Endothelial cell of umbilical vein (primary cell): ENCODE measurements around the gene DUSP19. TPM values are rescaled to one million over a fixed set of nuclear protein-coding genes. Genes with fewer than 3 reads are reported as not detected.

Experiments
- BruUV-seq: library from RNA; stranded (reverse); fragments of 400-500 nt; replicated peaks from 2 replicates; lab custom pipeline; 2021; lab: Mats Ljungman, UMichigan
- CTCF ChIA-PET: fragments of 300-600, 350-600 bp; sonication (Branson Sonifier 250); formaldehyde crosslinking; loops from one replicate; lab custom pipeline; 2021; ENCODE audit warnings: antibody characterized with exemption, inconsistent platforms; lab: Charles Lee
- POLR2A ChIA-PET: fragments of 300-600, 350-600 bp; sonication (Branson Sonifier 250); formaldehyde crosslinking; loops from one replicate; lab custom pipeline; 2021; ENCODE audit warnings: antibody characterized with exemption, inconsistent platforms; lab: Charles Lee
- DNase-seq: peaks from one replicate; pipeline ENCODE4 v3.0.0-alpha.2; 2011; ENCODE audit warnings: low read depth, low spot score
- FAIRE-seq: peaks from 2 replicates; lab custom pipeline; 2011; peaks lifted over from hg19 to GRCh38; lab: Jason Lieb, UNC
- H2AFZ ChIP-seq: 2 replicates; pipeline ENCODE4 v1.6.0; 2012; ENCODE audit warnings: low read depth, low read length, control low read depth, inconsistent platforms
- H3K27ac ChIP-seq: 2 replicates; pipeline ENCODE4 v1.5.1; 2011; ENCODE audit warnings: low read depth, mild to moderate bottlenecking, control low read depth, low read length, moderate library complexity; ENCODE audit not compliant: insufficient read depth
- H3K27me3 ChIP-seq, 2 experiments: 2 replicates each; pipeline versions ENCODE4 v1.6.0 to v1.6.1; 2011; ENCODE audit warnings: low read length in 2 of 2, mixed read lengths in 1 of 2; ENCODE audit not compliant: control insufficient read depth in 2 of 2, insufficient read depth in 2 of 2
- H3K36me3 ChIP-seq, 2 experiments: 2 replicates in 1 of 2; 3 replicates in 1 of 2; pipeline ENCODE4 v1.5.1; 2011; ENCODE audit warnings: low read length in 2 of 2, mild to moderate bottlenecking in 1 of 2, moderate library complexity in 1 of 2; ENCODE audit not compliant: control insufficient read depth in 2 of 2, insufficient read depth in 2 of 2; ENCODE audit errors: extremely low read depth in 1 of 2
- H3K4me1 ChIP-seq: 3 replicates; pipeline ENCODE4 v1.5.1; 2011; ENCODE audit warnings: mild to moderate bottlenecking, low read length; ENCODE audit not compliant: control insufficient read depth, insufficient read depth; ENCODE audit errors: extremely low read depth
- H3K4me2 ChIP-seq: 2 replicates; pipeline ENCODE4 v1.6.1; 2011; ENCODE audit warnings: low read length, control low read depth, mixed read lengths; ENCODE audit not compliant: insufficient read depth
- H3K4me3 ChIP-seq, 3 experiments: fragments of 200-600 bp in 1 of 3; sonication (generic), shearing (Covaris generic) in 1 of 3; replicated peaks in 1 of 3; 2 replicates each; pipeline ENCODE4 v1.5.1; 2011 to 2016; ENCODE audit warnings: control low read depth in 3 of 3, low read length in 3 of 3, mild to moderate bottlenecking in 2 of 3, inconsistent platforms in 1 of 3, low read depth in 1 of 3, moderate library complexity in 1 of 3; ENCODE audit not compliant: insufficient read depth in 1 of 3
- H3K79me2 ChIP-seq: 2 replicates; pipeline ENCODE4 v1.6.0; 2012; ENCODE audit warnings: low read length, inconsistent platforms; ENCODE audit not compliant: control insufficient read depth, insufficient read depth
- H3K9ac ChIP-seq: replicated peaks from 2 replicates; pipeline ENCODE3; 2011; ENCODE audit warnings: low read length, control low read depth; ENCODE audit not compliant: insufficient read depth; ENCODE audit errors: extremely low read depth
- H3K9me1 ChIP-seq: replicated peaks from 3 replicates; pipeline ENCODE4 v1.6.0; 2011; ENCODE audit warnings: mild to moderate bottlenecking, low read length; ENCODE audit not compliant: control insufficient read depth, insufficient read depth; ENCODE audit errors: extremely low read depth
- H3K9me3 ChIP-seq: replicated peaks from 2 replicates; pipeline ENCODE4 v1.5.1; 2012; ENCODE audit warnings: low read length, inconsistent platforms; ENCODE audit not compliant: control insufficient read depth, insufficient read depth
- H4K20me1 ChIP-seq: replicated peaks from 2 replicates; pipeline ENCODE3; 2011; ENCODE audit warnings: mild to moderate bottlenecking, low read length; ENCODE audit not compliant: control insufficient read depth, insufficient read depth; ENCODE audit errors: extremely low read depth
- CTCF ChIP-seq, 2 donors: IDR thresholded peaks; 1 replicate in 1 of 2; 2 replicates in 1 of 2; pipeline ENCODE4 v1.5.1; 2011; ENCODE audit warnings: low read length in 2 of 2, mild to moderate bottlenecking in 2 of 2, moderate library complexity in 2 of 2, control low read depth in 1 of 2, inconsistent platforms in 1 of 2, low read depth in 1 of 2; ENCODE audit not compliant: insufficient read depth in 1 of 2; ENCODE audit errors: extremely low read depth in 1 of 2
- EZH2 ChIP-seq: IDR thresholded peaks from 2 replicates; pipeline ENCODE4 v1.6.1; 2012; ENCODE audit warnings: borderline replicate concordance, low read depth, mild to moderate bottlenecking, moderate library complexity, low read length, inconsistent platforms; ENCODE audit not compliant: severe bottlenecking
- FOS ChIP-seq: IDR thresholded peaks from 2 replicates; pipeline ENCODE4 v1.6.1; 2011; ENCODE audit warnings: mild to moderate bottlenecking, low read length, moderate library complexity, borderline replicate concordance; ENCODE audit not compliant: insufficient read depth
- GATA2 ChIP-seq: IDR thresholded peaks from 2 replicates; pipeline ENCODE4 v1.7.0; 2011; ENCODE audit warnings: low read depth, mild to moderate bottlenecking, moderate library complexity, mixed read lengths, low read length; ENCODE audit not compliant: insufficient read length, insufficient read depth
- JUN ChIP-seq: IDR thresholded peaks from 2 replicates; pipeline ENCODE4 v1.6.1; 2011; ENCODE audit warnings: borderline replicate concordance, low read depth; ENCODE audit not compliant: insufficient read length, insufficient read depth
- MYC ChIP-seq: IDR thresholded peaks from one replicate; pipeline ENCODE4 v1.6.1; 2011; ENCODE audit warnings: mild to moderate bottlenecking, low read depth, low read length
- POLR2A ChIP-seq: IDR thresholded peaks from 2 replicates; pipeline ENCODE4 v1.6.1; 2012; ENCODE audit warnings: low read depth, mild to moderate bottlenecking, control low read depth, low read length
- POLR2AphosphoS5 ChIP-seq: IDR thresholded peaks from 2 replicates; pipeline ENCODE4 v1.6.1; 2012; ENCODE audit warnings: low read depth, mild to moderate bottlenecking, control low read depth, low read length, moderate library complexity; ENCODE audit not compliant: insufficient read depth
- dilution Hi-C: fragments of 300-500 bp; cut with MboI; formaldehyde crosslinking; loops from one replicate; pipeline ENCODE4 v1.15.0; 2019; ENCODE audit warnings: low sequenced_read_pairs; ENCODE audit not compliant: extremely low pct_ligation_motif_present
- intact Hi-C: fragments of 100-400 bp; cut with micrococcal nuclease; formaldehyde crosslinking; loops from one replicate; pipeline ENCODE4 v1.10.0; 2022
- polyA plus RNA-seq, 4 experiments: library from polyadenylated mRNA; depleted of rRNA in 3 of 4; stranded (reverse) in 3 of 4; unstranded in 1 of 4; fragments of >200 nt; gene quantifications; 2 replicates each; pipeline versions ENCODE4 v1.2.1 to v1.2.3, GENCODE V29; 2011 to 2012; ENCODE audit warnings: missing spikeins in 1 of 4
- total RNA-seq: library from RNA; stranded (reverse); gene quantifications from 2 replicates; pipeline ENCODE4 v1.2.3, GENCODE V29; 2021
- TF ChIP-seq, protein P1 (sequence below): IDR thresholded peaks from 2 replicates; pipeline ENCODE4 v1.6.1; 2011; ENCODE audit not compliant: insufficient read depth, insufficient read length

Gene DUSP19
- total and polyA plus RNA-seq, 2 donors (not counting 3 experiments of a cell fraction or from before 2014, with no cell fraction given) = 0.69 to 1.9 TPM

DNA sequence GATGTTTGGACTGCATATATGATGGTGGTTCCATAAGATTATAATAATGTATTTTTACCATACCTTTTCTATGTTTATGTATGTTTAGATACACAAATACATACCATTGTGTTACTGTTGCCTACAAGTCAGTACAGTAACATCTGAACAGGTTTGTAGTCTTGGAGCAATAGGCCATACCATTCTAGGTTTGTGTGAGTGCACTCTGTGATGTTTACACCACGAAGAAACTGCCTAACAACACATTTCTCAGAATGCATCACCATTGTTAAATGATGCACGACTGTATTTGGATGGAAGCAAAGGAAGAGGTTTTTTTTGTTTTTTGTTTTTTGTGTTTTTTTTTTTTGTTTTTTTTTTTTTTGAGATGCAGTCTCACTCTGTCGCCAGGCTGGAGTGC is 9.5 kb downstream of the DUSP19 start:
- Histone ChIP-seq H3K9me1 (no peaks in the 10 kb centered on the region), H2AFZ (no peak overlapping the region), H3K4me3 (no peak overlapping the region), H3K9ac (no peak overlapping the region), H3K27ac (no peak overlapping the region), H3K4me1 (no peaks in the 10 kb centered on the region), H4K20me1 (no peaks in the 10 kb centered on the region), H3K27me3 (no peaks in the 10 kb centered on the region), H3K36me3 (no peaks in the 10 kb centered on the region), H3K4me2 (no peak overlapping the region), H3K79me2 (no peaks in the 10 kb centered on the region), H3K9me3 (no peaks in the 10 kb centered on the region)
- no TSS peak for BruUV-seq
- POLR2A ChIA-PET = no interaction called here
- DNase-seq (no peak), FAIRE-seq (no peak)
- no peak for TF ChIP-seq POLR2AphosphoS5
- no peak for TF ChIP-seq FOS
- no peak for TF ChIP-seq MYC
- TF ChIP-seq JUN = no peak
- no peak for TF ChIP-seq CTCF (IDR thresholded peaks at IDR 0.05; ENCODE audit: extremely low read depth in 1 of 2, insufficient read depth in 1 of 2, low read depth in 1 of 2, low read length in 2 of 2)
- TF ChIP-seq, protein P1, sequence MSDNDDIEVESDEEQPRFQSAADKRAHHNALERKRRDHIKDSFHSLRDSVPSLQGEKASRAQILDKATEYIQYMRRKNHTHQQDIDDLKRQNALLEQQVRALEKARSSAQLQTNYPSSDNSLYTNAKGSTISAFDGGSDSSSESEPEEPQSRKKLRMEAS = no peak
- TF ChIP-seq GATA2 = no peak
- no peak for TF ChIP-seq EZH2
- TF ChIP-seq POLR2A = no peak
- dilution Hi-C loops (no loop called here), intact Hi-C loops (no loop called here)
- CTCF ChIA-PET = no interaction called here
